ENCODE results near the gene EEF1G.

DNA sequence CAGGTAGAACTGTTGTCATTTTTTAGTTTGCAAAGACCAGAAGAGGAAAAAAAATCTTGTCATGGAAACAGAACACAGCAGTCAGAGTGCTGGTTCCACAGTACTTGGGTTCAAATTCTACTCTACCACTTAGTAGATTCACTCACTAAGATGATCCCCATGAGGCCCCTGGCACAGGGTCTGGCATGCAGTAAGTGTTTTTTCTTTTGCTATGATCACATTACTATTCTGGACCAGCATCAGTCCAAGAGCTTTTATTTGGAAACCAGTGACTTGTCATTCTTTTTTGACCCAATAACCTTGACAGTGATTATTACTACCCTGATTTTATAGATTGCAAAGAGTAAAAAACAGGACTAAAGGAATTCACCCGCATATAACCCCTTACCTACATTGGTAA, 4.1 kb downstream of the EEF1G start:
- TF ChIP-seq, protein P1, sequence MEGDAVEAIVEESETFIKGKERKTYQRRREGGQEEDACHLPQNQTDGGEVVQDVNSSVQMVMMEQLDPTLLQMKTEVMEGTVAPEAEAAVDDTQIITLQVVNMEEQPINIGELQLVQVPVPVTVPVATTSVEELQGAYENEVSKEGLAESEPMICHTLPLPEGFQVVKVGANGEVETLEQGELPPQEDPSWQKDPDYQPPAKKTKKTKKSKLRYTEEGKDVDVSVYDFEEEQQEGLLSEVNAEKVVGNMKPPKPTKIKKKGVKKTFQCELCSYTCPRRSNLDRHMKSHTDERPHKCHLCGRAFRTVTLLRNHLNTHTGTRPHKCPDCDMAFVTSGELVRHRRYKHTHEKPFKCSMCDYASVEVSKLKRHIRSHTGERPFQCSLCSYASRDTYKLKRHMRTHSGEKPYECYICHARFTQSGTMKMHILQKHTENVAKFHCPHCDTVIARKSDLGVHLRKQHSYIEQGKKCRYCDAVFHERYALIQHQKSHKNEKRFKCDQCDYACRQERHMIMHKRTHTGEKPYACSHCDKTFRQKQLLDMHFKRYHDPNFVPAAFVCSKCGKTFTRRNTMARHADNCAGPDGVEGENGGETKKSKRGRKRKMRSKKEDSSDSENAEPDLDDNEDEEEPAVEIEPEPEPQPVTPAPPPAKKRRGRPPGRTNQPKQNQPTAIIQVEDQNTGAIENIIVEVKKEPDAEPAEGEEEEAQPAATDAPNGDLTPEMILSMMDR (IDR thresholded peaks at IDR 0.05; ENCODE audit: insufficient read depth, low read length, poor library complexity, severe bottlenecking) = no peak
- TF ChIP-seq EZH2phosphoT487 (conservative IDR thresholded peaks at IDR 0.05; ENCODE audit: low read length) = no peak

All from SU-DHL-6 (cell line).